Camera-type eye (tissue), 1 donor: Measurements from ENCODE around the gene APOD. TPM values are rescaled to one million over a fixed set of nuclear protein-coding genes. Genes with fewer than 3 reads are reported as not detected.

Source experiments
- total RNA-seq: library from RNA; depleted of rRNA; stranded (reverse); fragments of >200 nt; gene quantifications from one replicate; pipeline ENCODE4 v1.2.3, GENCODE V29; 2014

Gene APOD
- total RNA-seq = 23.9 TPM

GRCh38 chr3:195583831-195584542 is at the start of gene APOD:
TSS of gene APOD (minus strand) at chr3:195583940. CDS start at chr3:195579461, 4,479 bp downstream.

GRCh38 chr3:195542698-195543499 is 40.8 kb downstream of the APOD start, which contains the start of gene PPP1R2:
TSS of gene PPP1R2 (minus strand) at chr3:195543325. CDS start at chr3:195543025, 300 bp downstream.

Other genes with a start within 250 kb of the APOD start
- 196 TPM for gene ACAP2, start 140.9 kb downstream of the APOD start, total RNA-seq
- gene PPP1R2, start 40.6 kb downstream of the APOD start, total RNA-seq = 67.8 TPM
- gene MUC20, start 137.0 kb upstream of the APOD start, total RNA-seq = 15.7 TPM
- gene MUC4, start 228.0 kb upstream of the APOD start, total RNA-seq = 5.8 TPM